ENCODE results near the gene TPST2. TPM values are rescaled to one million over a fixed set of nuclear protein-coding genes. Genes with fewer than 3 reads are reported as not detected.

TPST2 gene
- total RNA-seq, 1 donor from 2014 or later, result 30.0 TPM

DNA sequence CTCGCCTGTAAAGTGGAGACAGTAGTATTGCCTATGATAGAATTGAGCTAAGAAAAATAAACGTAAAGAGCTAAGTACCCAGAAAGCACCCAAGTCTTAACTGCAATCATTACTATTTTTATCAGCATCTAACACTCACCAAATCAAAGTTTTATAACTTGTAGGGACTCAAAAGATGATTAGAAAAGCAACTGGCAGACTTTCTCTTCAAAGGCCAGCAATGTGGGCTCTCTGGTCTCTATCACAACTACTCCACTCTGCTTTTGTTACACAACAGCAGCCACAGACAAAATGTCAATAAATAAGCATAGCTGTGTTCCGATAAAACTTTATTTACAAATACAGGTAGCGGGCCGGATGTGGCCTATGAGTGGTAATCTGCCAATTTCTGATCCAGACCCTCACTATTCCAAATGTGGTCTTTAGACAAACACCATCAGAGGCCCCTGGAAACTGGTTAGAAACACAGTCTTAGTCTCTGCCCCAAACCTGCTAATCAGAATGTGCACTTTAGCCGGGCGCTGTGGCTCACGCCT is 8.2 kb downstream of the TPST2 start:
- peaks cover 55% of the 10 kb centered on the region for H3K4me1 Mint-ChIP-seq
- no peak overlapping the region for H3K4me3 Mint-ChIP-seq
- no peak overlapping the region for H3K27ac Mint-ChIP-seq
- H3K9me3 Mint-ChIP-seq, result no peaks in the 10 kb centered on the region
- H3K27me3 Mint-ChIP-seq, result no peaks in the 10 kb centered on the region
- H3K36me3 Mint-ChIP-seq (ENCODE audit: low read depth), result peaks cover 21% of the 10 kb centered on the region
- no peak for DNase-seq
- intact Hi-C loops (cut with micrococcal nuclease), result no loop called here

DNA sequence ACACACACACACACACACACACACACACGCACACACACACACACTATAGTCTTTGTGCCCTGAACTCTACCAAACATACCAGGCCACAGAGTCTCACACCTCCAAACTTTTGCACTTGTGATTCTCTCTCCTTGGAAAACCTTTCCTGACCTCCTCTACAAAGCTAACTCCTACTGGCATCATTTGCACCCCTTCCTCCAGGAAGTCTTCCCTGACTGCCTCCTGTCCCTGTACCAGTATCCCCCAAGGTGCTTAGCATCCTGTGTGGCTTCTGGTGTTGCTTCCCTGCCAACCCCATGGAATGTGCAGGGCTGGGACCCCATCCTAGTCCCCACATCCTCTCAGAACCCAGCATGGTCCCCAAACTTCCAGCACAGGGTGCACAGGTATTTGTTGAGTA is 8.9 kb downstream of the TPST2 start:
- Mint-ChIP-seq H3K9me3 (no peaks in the 10 kb centered on the region), H3K27me3 (no peaks in the 10 kb centered on the region), H3K36me3 (ENCODE audit: low read depth) (peaks cover 26% of the 10 kb centered on the region), H3K4me3 (peak overlapping the region; percentile 75), H3K27ac (peak overlapping the region; percentile 17), H3K4me1 (peaks cover 55% of the 10 kb centered on the region)
- no peak for DNase-seq
- intact Hi-C loops (cut with micrococcal nuclease), result no loop called here

DNA sequence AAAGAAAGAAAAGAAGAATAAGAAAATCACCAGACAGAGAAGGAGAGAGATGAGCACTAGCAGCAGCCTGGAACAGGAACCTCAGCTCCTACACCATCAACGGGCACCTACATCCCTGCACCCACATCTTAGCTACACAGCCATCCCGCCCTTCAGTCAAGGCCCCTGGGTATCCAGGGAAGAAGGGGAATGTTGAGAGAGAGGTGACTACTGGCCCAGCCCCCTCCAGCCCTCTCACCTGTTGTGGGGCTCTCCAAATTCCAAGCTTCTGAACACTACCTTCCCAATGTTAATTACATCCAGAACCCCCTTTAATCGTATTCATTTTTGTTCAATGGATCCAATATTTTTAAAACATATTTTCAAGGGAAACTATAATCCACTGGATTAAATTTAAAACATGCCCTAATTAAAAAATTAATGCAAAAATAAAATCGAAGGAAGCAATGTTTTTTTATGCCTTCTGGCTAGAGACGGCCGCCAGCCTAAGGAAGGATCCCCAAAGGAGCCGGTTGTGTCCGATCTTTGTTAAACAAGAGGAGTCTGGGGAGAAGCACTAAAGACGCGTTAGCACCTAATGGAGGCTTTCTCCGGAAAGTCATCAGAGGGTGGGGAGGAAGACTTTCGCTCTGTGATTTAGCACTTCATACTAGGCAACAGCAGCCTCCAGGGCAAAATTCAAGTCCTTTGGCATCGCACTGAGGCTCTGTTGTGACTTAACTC is 9.5 kb downstream of the TPST2 start:
- no peaks in the 10 kb centered on the region for H3K27me3 Mint-ChIP-seq
- H3K9me3 Mint-ChIP-seq, result no peaks in the 10 kb centered on the region
- intact Hi-C loops (cut with micrococcal nuclease), result no loop called here
- peak overlapping the region; percentile 75 for H3K4me3 Mint-ChIP-seq
- peaks cover 26% of the 10 kb centered on the region for H3K36me3 Mint-ChIP-seq (ENCODE audit: low read depth)
- DNase-seq, result no peak
- H3K27ac Mint-ChIP-seq, result peak overlapping the region; percentile 87
- peaks cover 52% of the 10 kb centered on the region for H3K4me1 Mint-ChIP-seq

DNA sequence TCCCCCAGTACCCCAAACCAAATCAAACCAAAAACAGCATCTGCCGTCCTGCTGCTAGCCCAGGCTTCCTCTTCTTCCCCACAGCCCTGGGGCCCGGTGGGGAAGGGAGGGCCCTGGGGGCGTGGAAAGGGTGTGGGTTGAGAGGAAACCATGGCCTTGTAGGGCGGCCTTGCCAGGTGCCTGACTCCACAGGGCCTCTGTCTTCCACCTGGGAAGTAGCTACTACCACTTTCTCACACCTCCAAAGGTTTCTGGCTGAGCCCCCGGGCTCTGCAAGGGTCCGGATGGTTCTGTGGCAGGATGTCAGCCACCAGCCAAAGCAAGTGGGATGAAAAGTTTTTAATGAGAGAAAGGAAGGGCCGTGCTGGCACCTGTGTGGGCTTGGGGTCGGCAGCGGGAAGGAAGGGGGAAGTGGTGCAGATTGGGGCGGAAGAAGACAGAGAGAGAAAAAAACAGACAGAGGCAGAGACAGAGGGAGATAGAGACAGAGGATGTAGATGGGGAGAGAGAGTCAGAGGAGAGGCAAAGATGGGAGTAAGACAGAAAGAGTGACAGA is 10.5 kb downstream of the TPST2 start:
- peak; percentile 91 for DNase-seq
- H3K4me1 Mint-ChIP-seq, result peaks cover 47% of the 10 kb centered on the region
- H3K36me3 Mint-ChIP-seq (ENCODE audit: low read depth), result peaks cover 29% of the 10 kb centered on the region
- intact Hi-C loops (cut with micrococcal nuclease), result loop anchor here (1.0 kb wide), 1 partner anchor 11 kb away; the partner anchor contains the start of gene TPST2
- no peaks in the 10 kb centered on the region for H3K27me3 Mint-ChIP-seq
- H3K4me3 Mint-ChIP-seq, result peak overlapping the region; percentile 75
- peak overlapping the region; percentile 87 for H3K27ac Mint-ChIP-seq
- H3K9me3 Mint-ChIP-seq, result no peaks in the 10 kb centered on the region

DNA sequence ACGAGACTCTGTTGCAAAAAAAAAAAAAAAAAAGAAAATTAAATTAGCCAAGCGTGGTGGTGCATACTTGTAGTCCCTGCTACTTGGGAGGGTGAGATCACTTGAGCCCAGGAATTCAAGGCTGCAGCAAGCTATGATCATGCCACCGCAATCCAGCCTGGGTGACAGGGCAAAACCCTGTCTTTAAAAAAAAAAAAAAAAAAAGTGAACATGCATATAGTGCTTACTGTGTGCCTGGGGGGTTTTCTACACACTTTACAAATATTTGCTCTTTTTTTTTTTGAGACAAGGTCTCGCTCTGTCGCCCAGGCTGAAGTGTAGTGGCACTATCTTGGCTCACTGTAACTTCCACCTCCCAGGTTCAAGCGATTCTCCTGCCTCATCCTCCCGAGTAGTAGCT is 12.9 kb downstream of the TPST2 start:
- no peaks in the 10 kb centered on the region for H3K27me3 Mint-ChIP-seq
- no peak overlapping the region for H3K4me3 Mint-ChIP-seq
- no peaks in the 10 kb centered on the region for H3K9me3 Mint-ChIP-seq
- no peak overlapping the region for H3K27ac Mint-ChIP-seq
- H3K4me1 Mint-ChIP-seq, result peaks cover 55% of the 10 kb centered on the region
- DNase-seq, result no peak
- intact Hi-C loops (cut with micrococcal nuclease), result no loop called here
- H3K36me3 Mint-ChIP-seq (ENCODE audit: low read depth), result peaks cover 25% of the 10 kb centered on the region

DNA sequence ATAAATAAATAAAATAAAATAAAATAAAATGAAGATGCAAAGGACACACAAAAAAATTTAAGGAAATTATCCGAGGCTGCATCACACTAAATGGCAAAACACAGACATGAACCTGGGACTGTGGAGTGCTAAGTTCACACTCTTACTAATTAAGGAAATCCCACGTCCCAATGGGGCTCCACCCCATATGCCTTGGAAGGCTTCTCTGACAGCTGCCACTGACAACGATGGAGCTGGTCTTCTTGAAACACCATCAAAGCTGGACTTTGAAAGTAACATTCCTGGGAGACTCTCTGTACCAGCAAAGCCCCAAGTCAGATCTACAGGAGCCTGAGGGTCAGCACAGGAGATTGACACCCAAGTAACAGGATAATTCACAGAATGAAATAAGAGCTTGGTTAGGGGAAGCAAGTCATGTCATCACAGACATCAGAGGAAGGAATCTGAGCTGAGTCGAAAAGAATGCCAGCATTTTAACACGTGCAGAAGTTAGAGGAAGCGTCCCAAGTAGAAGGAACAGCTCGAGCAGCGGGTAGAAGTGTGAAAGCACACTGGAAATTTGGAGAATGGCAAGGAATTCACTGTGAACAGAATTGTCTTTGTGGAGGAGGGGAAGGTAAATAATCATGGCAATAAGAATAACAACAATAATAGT is 13.8 kb downstream of the TPST2 start:
- no peaks in the 10 kb centered on the region for H3K27me3 Mint-ChIP-seq
- no peaks in the 10 kb centered on the region for H3K9me3 Mint-ChIP-seq
- H3K4me3 Mint-ChIP-seq, result no peak overlapping the region
- peak overlapping the region; percentile 38 for H3K27ac Mint-ChIP-seq
- intact Hi-C loops (cut with micrococcal nuclease), result no loop called here
- peaks cover 57% of the 10 kb centered on the region for H3K4me1 Mint-ChIP-seq
- H3K36me3 Mint-ChIP-seq (ENCODE audit: low read depth), result peaks cover 26% of the 10 kb centered on the region
- DNase-seq, result no peak

DNA sequence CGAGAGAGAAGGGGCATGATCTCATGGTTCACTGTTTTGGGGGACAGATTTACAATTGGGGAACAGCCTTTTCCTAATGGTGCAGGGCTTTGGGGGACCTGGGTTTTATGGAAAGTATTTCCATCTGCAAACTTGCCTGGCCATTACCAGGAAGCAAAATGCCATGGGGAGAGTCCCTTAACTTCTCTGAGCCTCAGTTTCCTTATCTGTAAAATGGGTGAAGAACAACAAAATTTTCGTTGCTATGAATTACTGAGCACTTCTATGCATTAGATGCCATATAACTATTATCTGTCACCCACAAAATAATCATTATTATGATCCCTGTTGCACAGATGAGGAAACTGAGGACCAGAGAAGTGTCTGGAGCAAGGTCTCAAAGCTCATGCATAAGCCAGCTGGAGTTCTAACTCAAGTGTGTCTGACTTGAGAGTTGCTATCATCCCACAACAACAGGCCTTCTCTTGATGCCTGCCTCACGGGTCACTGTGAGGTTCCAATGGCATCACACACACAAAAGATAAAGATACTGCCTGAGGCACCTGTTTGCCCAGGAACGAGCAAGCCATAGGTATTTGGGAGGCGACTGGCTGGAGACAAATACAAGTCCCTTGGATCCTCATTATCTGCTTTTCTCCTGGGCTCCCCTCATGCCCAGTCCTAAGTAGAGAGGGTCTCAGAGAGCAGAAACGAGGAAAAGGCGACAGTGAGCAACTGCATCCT is 15.8 kb downstream of the TPST2 start:
- H3K27ac Mint-ChIP-seq, result no peak overlapping the region
- DNase-seq, result no peak
- no peaks in the 10 kb centered on the region for H3K27me3 Mint-ChIP-seq
- intact Hi-C loops (cut with micrococcal nuclease), result no loop called here
- no peak overlapping the region for H3K4me3 Mint-ChIP-seq
- peaks cover 48% of the 10 kb centered on the region for H3K4me1 Mint-ChIP-seq
- no peaks in the 10 kb centered on the region for H3K9me3 Mint-ChIP-seq
- peaks cover 28% of the 10 kb centered on the region for H3K36me3 Mint-ChIP-seq (ENCODE audit: low read depth)

DNA sequence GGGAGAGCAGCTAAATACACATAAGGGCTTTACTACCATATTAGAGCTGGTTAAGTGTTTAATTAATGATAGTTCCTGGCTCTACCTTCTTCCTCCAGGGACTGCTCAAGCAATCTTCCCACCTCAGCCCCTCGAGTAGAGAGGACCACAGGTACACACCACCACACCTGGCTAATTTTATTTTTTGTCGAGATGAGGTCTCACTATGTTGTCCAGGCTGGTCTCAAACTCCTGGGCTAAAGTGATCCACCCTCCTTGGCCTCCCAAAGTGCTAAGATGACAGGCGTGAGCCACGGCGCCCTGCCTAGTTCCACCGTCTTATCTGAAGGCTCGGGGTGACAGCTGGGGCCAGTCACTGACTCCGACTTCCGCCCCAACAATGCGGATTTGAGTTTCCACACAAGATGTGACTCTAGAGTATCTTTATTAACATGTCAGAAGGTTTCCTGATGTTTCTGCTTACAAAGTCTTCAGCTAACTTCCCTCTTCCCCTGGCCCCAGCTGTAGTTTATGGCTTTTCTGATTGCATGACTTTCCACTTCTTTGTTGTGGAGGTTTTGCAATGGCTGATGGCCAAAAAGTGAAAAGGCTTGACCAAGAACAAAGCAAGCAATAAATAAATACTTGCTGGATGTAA is 16.8 kb downstream of the TPST2 start:
- H3K4me1 Mint-ChIP-seq, result peaks cover 49% of the 10 kb centered on the region
- no peaks in the 10 kb centered on the region for H3K27me3 Mint-ChIP-seq
- intact Hi-C loops (cut with micrococcal nuclease), result no loop called here
- H3K27ac Mint-ChIP-seq, result peak overlapping the region; percentile 17
- H3K9me3 Mint-ChIP-seq, result no peaks in the 10 kb centered on the region
- peaks cover 27% of the 10 kb centered on the region for H3K36me3 Mint-ChIP-seq (ENCODE audit: low read depth)
- H3K4me3 Mint-ChIP-seq, result peak overlapping the region; percentile 26
- no peak for DNase-seq

DNA sequence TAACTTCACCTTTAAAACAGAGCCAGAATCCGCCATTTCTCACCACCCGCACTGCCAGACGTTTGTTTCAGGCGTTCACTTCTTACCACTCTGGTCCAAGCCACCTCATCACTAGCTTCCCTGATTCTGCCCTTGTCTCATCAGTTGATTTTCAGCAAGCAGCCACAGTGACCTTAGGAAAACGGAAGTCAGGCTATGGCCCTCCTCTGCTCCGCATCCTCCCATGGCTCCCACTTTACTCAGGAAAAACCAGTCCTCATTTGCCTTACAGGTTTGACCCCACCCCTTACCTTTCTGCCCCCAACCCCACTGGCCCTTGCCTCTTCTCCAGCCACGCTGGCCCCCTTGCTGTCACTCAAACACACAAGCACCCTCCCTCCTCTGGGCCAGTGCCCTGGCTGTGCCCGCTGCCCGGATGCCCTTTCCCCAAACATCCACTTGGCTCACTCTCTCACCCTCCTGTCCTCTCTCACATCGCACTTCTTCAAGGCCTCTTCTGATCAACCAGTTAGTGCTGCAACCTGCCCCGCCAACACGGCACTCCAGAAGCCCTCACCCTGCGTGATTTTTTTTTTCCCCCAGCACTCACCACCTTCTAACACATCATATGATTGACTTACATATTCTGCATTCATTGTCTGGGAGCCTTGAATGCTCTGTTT is 18.9 kb downstream of the TPST2 start:
- H3K4me1 Mint-ChIP-seq, result peaks cover 49% of the 10 kb centered on the region
- no peak overlapping the region for H3K27ac Mint-ChIP-seq

DNA sequence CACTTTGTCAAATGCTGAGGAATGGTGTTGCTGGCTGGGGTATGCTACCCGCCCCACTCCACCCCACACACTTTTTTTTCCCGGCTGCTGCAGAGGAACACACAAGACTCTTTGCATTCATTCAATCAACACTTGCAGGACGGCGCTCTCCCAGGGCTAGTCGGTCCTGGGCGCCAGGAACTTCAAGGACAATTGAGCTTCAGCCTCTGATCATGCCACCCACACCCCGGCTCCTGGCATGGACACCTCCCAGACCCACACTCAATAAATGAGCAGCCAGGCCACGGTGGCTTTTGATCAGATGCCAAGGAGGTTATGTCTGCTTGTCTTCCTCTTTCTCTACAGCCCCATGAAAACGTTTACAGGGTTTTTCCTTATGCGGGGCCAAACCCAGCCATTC is 19.8 kb downstream of the TPST2 start:
- peaks cover 46% of the 10 kb centered on the region for H3K4me1 Mint-ChIP-seq
- intact Hi-C loops (cut with micrococcal nuclease), result no loop called here
- H3K27ac Mint-ChIP-seq, result peak overlapping the region; percentile 67
- peaks cover 22% of the 10 kb centered on the region for H3K36me3 Mint-ChIP-seq (ENCODE audit: low read depth)
- no peaks in the 10 kb centered on the region for H3K9me3 Mint-ChIP-seq
- no peaks in the 10 kb centered on the region for H3K27me3 Mint-ChIP-seq
- H3K4me3 Mint-ChIP-seq, result no peak overlapping the region
- DNase-seq, result no peak

More for the DNA sequence above, 18.9 kb downstream of the TPST2 start:
- no peak overlapping the region for H3K4me3 Mint-ChIP-seq
- intact Hi-C loops (cut with micrococcal nuclease), result no loop called here
- no peak for DNase-seq
- no peaks in the 10 kb centered on the region for H3K27me3 Mint-ChIP-seq
- peaks cover 26% of the 10 kb centered on the region for H3K36me3 Mint-ChIP-seq (ENCODE audit: low read depth)
- H3K9me3 Mint-ChIP-seq, result no peaks in the 10 kb centered on the region

DNA sequence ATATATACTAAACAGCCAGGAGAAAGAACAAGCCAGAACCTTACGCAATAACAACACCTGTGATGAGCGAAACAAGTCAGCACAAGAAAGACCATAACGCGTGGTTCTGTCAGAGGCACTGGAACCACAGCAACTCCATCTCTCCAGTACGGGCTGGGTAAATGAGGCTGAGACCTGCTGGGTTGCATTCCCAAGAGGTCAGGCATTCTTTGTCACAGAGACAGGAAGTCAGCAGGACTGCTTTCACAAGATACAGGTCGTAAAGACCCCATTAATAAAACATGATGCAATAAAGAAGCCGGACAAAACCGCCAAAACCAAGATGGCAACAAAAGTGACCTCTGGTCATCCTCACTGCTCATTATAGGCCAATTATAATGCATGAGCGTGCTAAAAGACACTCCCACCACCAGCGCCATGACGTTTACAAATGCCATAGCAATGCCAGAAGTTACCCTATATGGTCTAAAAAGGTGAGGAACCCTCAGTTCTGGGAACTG is 21.7 kb downstream of the TPST2 start:
- Mint-ChIP-seq H3K27me3 (no peaks in the 10 kb centered on the region), H3K36me3 (ENCODE audit: low read depth) (peaks cover 28% of the 10 kb centered on the region), H3K27ac (peak overlapping the region; percentile 5), H3K4me1 (peaks cover 45% of the 10 kb centered on the region), H3K4me3 (no peak overlapping the region), H3K9me3 (no peaks in the 10 kb centered on the region)
- intact Hi-C loops (cut with micrococcal nuclease), result no loop called here
- DNase-seq, result no peak

DNA sequence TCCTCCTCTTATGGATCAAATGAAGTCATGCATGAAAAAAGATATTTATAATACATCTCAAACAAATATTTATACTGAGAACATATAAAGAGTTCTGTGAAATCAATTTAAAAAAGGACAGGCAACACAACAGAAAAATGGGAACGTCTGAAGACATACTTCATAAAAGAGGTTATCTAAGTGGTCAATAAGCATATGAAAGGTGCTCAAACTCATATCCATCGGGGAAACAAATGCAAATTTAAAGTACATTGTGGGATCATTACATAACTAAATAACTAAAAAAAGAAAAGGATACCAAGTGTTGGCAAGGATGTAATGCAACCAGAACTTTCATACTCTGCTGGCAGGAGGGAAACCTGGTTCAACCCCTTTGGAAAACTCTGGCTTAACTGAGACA is 22.3 kb downstream of the TPST2 start:
- Mint-ChIP-seq H3K27ac (no peak overlapping the region), H3K4me1 (peaks cover 41% of the 10 kb centered on the region), H3K27me3 (no peaks in the 10 kb centered on the region), H3K9me3 (no peaks in the 10 kb centered on the region), H3K4me3 (no peak overlapping the region), H3K36me3 (ENCODE audit: low read depth) (peaks cover 23% of the 10 kb centered on the region)
- DNase-seq, result no peak
- intact Hi-C loops (cut with micrococcal nuclease), result no loop called here

DNA sequence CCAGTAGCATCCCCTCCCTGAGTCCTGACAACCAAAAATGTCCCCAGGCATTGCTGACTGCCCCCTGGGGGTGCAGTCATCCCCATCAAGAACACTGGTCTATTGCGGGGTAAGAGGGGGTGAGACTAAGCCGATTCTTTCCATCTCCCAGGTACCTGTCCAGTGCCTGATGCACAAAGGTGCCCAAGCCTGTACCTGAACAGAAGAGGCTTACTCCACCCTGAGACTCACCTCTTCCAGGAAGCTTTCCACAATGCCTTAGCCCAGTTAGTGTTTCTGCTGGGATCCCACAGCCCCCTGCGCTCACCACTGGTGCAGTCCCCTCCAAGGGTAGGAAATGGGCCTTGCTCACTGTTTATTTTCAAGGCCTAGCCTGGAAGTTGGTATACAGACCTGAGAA is 22.9 kb downstream of the TPST2 start:
- Mint-ChIP-seq H3K36me3 (ENCODE audit: low read depth) (peaks cover 21% of the 10 kb centered on the region), H3K4me1 (peaks cover 40% of the 10 kb centered on the region), H3K9me3 (no peaks in the 10 kb centered on the region), H3K4me3 (no peak overlapping the region), H3K27ac (no peak overlapping the region), H3K27me3 (no peaks in the 10 kb centered on the region)
- DNase-seq, result no peak
- intact Hi-C loops (cut with micrococcal nuclease), result no loop called here

All from activated CD4-positive, alpha-beta T cell treated with anti-CD3 and anti-CD28 coated beads, Interleukin-2, amount 10 ng/mL, durations not matched to agents 24 days and 14 days (primary cell).